HepG2 (cell line): ENCODE data around the gene SLC2A10. TPM values are rescaled to one million over a fixed set of nuclear protein-coding genes. Genes with fewer than 3 reads are reported as not detected.

Experiments used
- ATAC-seq: fragments of 200-7000 bp; cut with Tn5 transposase; 3 replicates; pipeline ENCODE4 v1.9.1; 2020; ENCODE audit warnings: mild to moderate bottlenecking, moderate library complexity
- BruUV-seq: library from RNA; stranded (reverse); fragments of 400-500 nt; replicated peaks from 2 replicates; lab custom pipeline; 2021; lab: Mats Ljungman, UMichigan
- CTCF ChIA-PET: fragments of 300-600 bp; formaldehyde crosslinking; extraction: SDS; loops from one replicate; lab custom pipeline; 2021; ENCODE audit warnings: low total read pairs, inconsistent platforms, low intra/inter-chr PET ratio; lab: Yijun Ruan, JAX
- POLR2A ChIA-PET: fragments of 350-600 bp; sonication (Branson Sonifier 250); formaldehyde crosslinking; loops from one replicate; lab custom pipeline; 2020; ENCODE audit warnings: antibody characterized with exemption, inconsistent platforms; lab: Yijun Ruan, JAX
- DNase-seq: peaks from one replicate; pipeline ENCODE4 v3.0.0-alpha.2; 2015; ENCODE audit warnings: low spot score
- FAIRE-seq: peaks from 3 replicates; lab custom pipeline; 2011; peaks lifted over from hg19 to GRCh38; lab: Jason Lieb, UNC
- H2AFZ ChIP-seq: one replicate; pipeline ENCODE4 v1.6.1; 2011; ENCODE audit warnings: low read length, inconsistent platforms
- H3K27ac ChIP-seq: fragments of 300-600 bp; 3 replicates; pipeline ENCODE4 v1.8.0; 2011; ENCODE audit warnings: mixed run types, mild to moderate bottlenecking, mixed read lengths, low read length, inconsistent platforms; ENCODE audit not compliant: insufficient read depth; ENCODE audit errors: extremely low read length
- H3K27me3 ChIP-seq, 2 experiments: fragments of 200-600 bp in 1 of 2; 2 replicates in 1 of 2; 3 replicates in 1 of 2; pipeline versions ENCODE4 v1.6.0 to v1.8.0; 2011; ENCODE audit warnings: low read length in 2 of 2, mild to moderate bottlenecking in 2 of 2, moderate library complexity in 2 of 2, inconsistent platforms in 1 of 2; ENCODE audit not compliant: insufficient read depth in 2 of 2, control insufficient read depth in 1 of 2
- H3K36me3 ChIP-seq, 2 experiments: fragments of 200-600 bp in 1 of 2; replicated peaks in 1 of 2; 2 replicates in 1 of 2; 3 replicates in 1 of 2; pipeline versions ENCODE4 v1.5.1 to v1.8.0; 2011; ENCODE audit warnings: low read length in 2 of 2, inconsistent platforms in 1 of 2; ENCODE audit not compliant: insufficient read depth in 2 of 2, control insufficient read depth in 1 of 2
- H3K4me1 ChIP-seq: 2 replicates; pipeline ENCODE4 v1.5.1; 2012; ENCODE audit warnings: low read length, inconsistent platforms; ENCODE audit not compliant: insufficient read depth
- H3K4me2 ChIP-seq: 2 replicates; pipeline ENCODE4 v1.6.0; 2011; ENCODE audit warnings: low read depth, low read length, inconsistent platforms
- H3K4me3 ChIP-seq, 3 experiments: fragments of 200-600 bp in 1 of 3; sonication (generic), shearing (Covaris generic) in 1 of 3; replicated peaks in 1 of 3; 2 replicates each; pipeline ENCODE4 v1.5.1; 2011 to 2016; ENCODE audit warnings: low read length in 3 of 3, inconsistent platforms in 2 of 3, low read depth in 2 of 3, mild to moderate bottlenecking in 2 of 3, control low read depth in 1 of 3, mixed read lengths in 1 of 3; ENCODE audit not compliant: insufficient read depth in 1 of 3
- H3K79me2 ChIP-seq: one replicate; pipeline ENCODE4 v1.6.1; 2011; ENCODE audit warnings: low read length, inconsistent platforms; ENCODE audit not compliant: insufficient read depth
- H3K9ac ChIP-seq: 2 replicates; pipeline ENCODE4 v1.6.0; 2011; ENCODE audit warnings: mild to moderate bottlenecking, low read depth, low read length, inconsistent platforms; ENCODE audit not compliant: insufficient read depth
- H3K9me3 ChIP-seq: 2 replicates; pipeline ENCODE4 v1.5.1; 2012; ENCODE audit warnings: mild to moderate bottlenecking, low read length
- H4K20me1 ChIP-seq: 2 replicates; pipeline ENCODE4 v1.6.0; 2011; ENCODE audit warnings: inconsistent platforms, mild to moderate bottlenecking, low read length, moderate library complexity; ENCODE audit not compliant: insufficient read depth
- ELF1 ChIP-seq: sonication (generic); formaldehyde crosslinking; IDR thresholded peaks from 2 replicates; pipeline ENCODE4 v1.4.0; 2020; ENCODE audit warnings: missing genetic modification reagents
- TOPORS ChIP-seq: sonication (generic); formaldehyde crosslinking; IDR thresholded peaks from 2 replicates; pipeline ENCODE4 v1.8.0; 2023; ENCODE audit warnings: mild to moderate bottlenecking, missing genetic modification reagents
- ZNF234 ChIP-seq: sonication (generic); formaldehyde crosslinking; conservative IDR thresholded peaks from 2 replicates; pipeline ENCODE4 v1.5.1; 2020; ENCODE audit warnings: mild to moderate bottlenecking, missing genetic modification reagents
- ZSCAN30 ChIP-seq: sonication (generic); formaldehyde crosslinking; IDR thresholded peaks from 2 replicates; pipeline ENCODE4 v1.5.0; 2020; ENCODE audit warnings: mild to moderate bottlenecking, missing genetic modification reagents
- whole genome bisulfite sequencing: methylation state at CpG from one replicate; pipeline ENCODE4 v1.1.6; 2017; ENCODE audit warnings: low lambda C conversion rate; 5-methylcytosine and 5-hydroxymethylcytosine counted together
- in situ Hi-C: cut with HindIII; loops from 2 replicates; pipeline ENCODE4 v1.10.0; 2017; ENCODE audit warnings: low pct_unique_long_range_greater_than_20kb; ENCODE audit not compliant: extremely low pct_ligation_motif_present
- intact Hi-C: fragments of 100-400 bp; cut with micrococcal nuclease; formaldehyde crosslinking; loops from one replicate; pipeline ENCODE4 v1.10.0; 2022; ENCODE audit not compliant: unreplicated experiment
- polyA plus RNA-seq, 8 experiments: library from polyadenylated mRNA; depleted of rRNA in 3 of 8; stranded (reverse) in 7 of 8; unstranded in 1 of 8; fragments of >200 nt; fragmentation: Illumina TruSeq in 4 of 8; extraction: Trizol in 4 of 8; gene quantifications; 2 replicates each; pipeline versions ENCODE4 v1.2.1 to v1.2.3, GENCODE V29; 2011 to 2016; ENCODE audit warnings: low read depth in 4 of 8, missing spikeins in 1 of 8, mixed read lengths in 1 of 8; ENCODE audit not compliant: insufficient read depth in 1 of 8
- total RNA-seq, 5 experiments: library from RNA; depleted of rRNA; stranded (reverse); fragments of >200 nt; fragmentation: Illumina TruSeq; extraction: Trizol; gene quantifications; 2 replicates each; pipeline ENCODE4 v1.2.3, GENCODE V29; 2016; ENCODE audit warnings: low read depth in 1 of 5
- TF ChIP-seq, protein P1 (sequence below): sonication (generic); formaldehyde crosslinking; IDR thresholded peaks from 2 replicates; pipeline ENCODE4 v1.5.0; 2020; ENCODE audit warnings: mild to moderate bottlenecking, missing genetic modification reagents, borderline replicate concordance

Gene SLC2A10
- total and polyA plus RNA-seq, 2 of the 13 experiments (the other 11 are each of a cell fraction or from before 2014, with no cell fraction given), result 16.0 to 18.4 TPM

DNA sequence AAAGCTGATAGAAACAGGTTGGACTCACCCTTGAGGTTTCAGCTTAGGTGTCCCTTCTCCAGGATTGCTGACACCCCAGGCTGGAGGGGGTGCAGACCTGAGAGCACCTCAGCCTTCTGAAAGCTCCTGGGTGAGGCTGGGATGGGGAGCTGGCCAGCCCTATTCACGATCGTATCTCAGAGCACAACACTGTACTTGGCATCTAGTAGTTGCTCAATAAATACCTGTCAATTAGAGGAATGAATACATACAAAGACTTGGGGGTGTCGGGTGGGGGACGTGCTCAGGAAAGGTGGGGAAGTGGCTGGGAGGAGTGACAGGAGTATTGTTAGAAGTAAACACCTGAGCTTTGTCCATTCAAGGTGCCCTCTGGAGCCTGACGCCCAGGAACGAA lies 61.7 kb downstream of the SLC2A10 start:
- intact Hi-C loops (no loop called here), in situ Hi-C loops (loop anchor here (25.0 kb wide), 1 partner anchor 616 kb away; no protein-coding TSS in a partner anchor)
- no peaks in the 10 kb centered on the region for H3K36me3 ChIP-seq
- no peak overlapping the region for H2AFZ ChIP-seq
- no peak overlapping the region for H3K27ac ChIP-seq
- WGBS, result 13% methylated on average over 6 of the region's 6 CpGs
- H3K4me1 ChIP-seq, result no peaks in the 10 kb centered on the region
- BruUV-seq, result no TSS peak
- H3K79me2 ChIP-seq, result no peaks in the 10 kb centered on the region
- ChIA-PET CTCF (no interaction called here), POLR2A (no interaction called here)
- H3K9ac ChIP-seq, result no peak overlapping the region
- H3K27me3 ChIP-seq, result peaks cover 2 to 17% of the 10 kb centered on the region in 2 experiments; a peak in 2 of 5 replicates
- ATAC-seq, result no peak
- no peak overlapping the region for H3K4me2 ChIP-seq
- DNase-seq, result no peak
- no peaks in the 10 kb centered on the region for H4K20me1 ChIP-seq
- no peak for TF ChIP-seq ZSCAN30 (CRISPR knock-in tag)
- TF ChIP-seq, protein P1, sequence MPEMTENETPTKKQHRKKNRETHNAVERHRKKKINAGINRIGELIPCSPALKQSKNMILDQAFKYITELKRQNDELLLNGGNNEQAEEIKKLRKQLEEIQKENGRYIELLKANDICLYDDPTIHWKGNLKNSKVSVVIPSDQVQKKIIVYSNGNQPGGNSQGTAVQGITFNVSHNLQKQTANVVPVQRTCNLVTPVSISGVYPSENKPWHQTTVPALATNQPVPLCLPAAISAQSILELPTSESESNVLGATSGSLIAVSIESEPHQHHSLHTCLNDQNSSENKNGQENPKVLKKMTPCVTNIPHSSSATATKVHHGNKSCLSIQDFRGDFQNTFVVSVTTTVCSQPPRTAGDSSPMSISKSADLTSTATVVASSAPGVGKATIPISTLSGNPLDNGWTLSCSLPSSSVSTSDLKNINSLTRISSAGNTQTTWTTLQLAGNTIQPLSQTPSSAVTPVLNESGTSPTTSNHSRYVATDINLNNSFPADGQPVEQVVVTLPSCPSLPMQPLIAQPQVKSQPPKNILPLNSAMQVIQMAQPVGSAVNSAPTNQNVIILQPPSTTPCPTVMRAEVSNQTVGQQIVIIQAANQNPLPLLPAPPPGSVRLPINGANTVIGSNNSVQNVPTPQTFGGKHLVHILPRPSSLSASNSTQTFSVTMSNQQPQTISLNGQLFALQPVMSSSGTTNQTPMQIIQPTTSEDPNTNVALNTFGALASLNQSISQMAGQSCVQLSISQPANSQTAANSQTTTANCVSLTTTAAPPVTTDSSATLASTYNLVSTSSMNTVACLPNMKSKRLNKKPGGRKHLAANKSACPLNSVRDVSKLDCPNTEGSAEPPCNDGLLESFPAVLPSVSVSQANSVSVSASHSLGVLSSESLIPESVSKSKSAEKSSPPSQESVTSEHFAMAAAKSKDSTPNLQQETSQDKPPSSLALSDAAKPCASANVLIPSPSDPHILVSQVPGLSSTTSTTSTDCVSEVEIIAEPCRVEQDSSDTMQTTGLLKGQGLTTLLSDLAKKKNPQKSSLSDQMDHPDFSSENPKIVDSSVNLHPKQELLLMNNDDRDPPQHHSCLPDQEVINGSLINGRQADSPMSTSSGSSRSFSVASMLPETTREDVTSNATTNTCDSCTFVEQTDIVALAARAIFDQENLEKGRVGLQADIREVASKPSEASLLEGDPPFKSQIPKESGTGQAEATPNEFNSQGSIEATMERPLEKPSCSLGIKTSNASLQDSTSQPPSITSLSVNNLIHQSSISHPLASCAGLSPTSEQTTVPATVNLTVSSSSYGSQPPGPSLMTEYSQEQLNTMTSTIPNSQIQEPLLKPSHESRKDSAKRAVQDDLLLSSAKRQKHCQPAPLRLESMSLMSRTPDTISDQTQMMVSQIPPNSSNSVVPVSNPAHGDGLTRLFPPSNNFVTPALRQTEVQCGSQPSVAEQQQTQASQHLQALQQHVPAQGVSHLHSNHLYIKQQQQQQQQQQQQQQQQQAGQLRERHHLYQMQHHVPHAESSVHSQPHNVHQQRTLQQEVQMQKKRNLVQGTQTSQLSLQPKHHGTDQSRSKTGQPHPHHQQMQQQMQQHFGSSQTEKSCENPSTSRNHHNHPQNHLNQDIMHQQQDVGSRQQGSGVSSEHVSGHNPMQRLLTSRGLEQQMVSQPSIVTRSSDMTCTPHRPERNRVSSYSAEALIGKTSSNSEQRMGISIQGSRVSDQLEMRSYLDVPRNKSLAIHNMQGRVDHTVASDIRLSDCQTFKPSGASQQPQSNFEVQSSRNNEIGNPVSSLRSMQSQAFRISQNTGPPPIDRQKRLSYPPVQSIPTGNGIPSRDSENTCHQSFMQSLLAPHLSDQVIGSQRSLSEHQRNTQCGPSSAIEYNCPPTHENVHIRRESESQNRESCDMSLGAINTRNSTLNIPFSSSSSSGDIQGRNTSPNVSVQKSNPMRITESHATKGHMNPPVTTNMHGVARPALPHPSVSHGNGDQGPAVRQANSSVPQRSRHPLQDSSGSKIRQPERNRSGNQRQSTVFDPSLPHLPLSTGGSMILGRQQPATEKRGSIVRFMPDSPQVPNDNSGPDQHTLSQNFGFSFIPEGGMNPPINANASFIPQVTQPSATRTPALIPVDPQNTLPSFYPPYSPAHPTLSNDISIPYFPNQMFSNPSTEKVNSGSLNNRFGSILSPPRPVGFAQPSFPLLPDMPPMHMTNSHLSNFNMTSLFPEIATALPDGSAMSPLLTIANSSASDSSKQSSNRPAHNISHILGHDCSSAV (CRISPR knock-in tag), result no peak
- no peak for TF ChIP-seq TOPORS (CRISPR knock-in tag)
- TF ChIP-seq ELF1 (CRISPR knock-in tag), result no peak
- no peak for TF ChIP-seq ZNF234
- no peak overlapping the region for H3K4me3 ChIP-seq
- no peaks in the 10 kb centered on the region for H3K9me3 ChIP-seq
- FAIRE-seq, result no peak
